ENCODE data around the gene TIMM21.

TIMM21 gene

DNA sequence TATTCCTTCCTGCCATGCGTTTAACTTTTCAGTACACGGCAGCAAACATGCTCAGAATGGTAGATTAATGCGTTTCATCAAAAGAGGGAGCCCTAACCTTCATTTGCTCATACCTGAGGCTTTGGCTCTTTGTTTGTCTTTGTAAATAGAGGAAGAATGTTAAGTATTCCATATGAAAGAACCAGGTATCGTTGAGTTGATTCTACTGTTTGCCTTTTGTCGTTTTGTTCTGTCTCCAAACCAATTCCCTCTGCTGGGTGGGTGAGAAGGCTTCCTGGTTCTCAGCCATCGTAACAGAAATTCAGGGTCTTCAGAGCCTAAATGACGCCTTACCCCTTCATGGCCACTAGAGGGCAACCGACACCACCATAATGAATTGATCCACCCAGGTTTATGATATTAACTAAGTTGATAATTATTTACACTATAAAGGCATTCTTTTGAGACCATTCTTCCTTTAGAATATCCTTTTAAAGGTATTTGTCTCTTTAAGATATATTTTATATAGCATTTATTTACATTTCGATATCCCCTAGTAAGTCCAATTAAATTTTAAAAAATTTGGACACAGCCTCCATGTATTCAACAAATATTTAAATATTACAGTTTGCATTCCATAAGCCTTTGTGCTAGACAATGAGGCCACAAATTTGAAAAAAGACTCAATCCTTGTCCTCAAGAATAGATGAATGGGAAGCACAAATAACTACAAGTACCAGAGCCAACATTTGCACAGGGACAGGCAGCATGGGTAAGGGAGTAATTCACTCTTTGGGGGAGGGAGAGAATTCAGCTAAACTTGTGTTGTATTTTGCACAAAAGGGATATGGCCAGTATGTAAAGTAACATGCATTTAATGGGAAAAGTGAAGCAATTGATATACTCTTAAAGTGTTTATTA lies 48.1 kb downstream of the TIMM21 start:
- peak; percentile 63 to 66 for DNase-seq

DNA sequence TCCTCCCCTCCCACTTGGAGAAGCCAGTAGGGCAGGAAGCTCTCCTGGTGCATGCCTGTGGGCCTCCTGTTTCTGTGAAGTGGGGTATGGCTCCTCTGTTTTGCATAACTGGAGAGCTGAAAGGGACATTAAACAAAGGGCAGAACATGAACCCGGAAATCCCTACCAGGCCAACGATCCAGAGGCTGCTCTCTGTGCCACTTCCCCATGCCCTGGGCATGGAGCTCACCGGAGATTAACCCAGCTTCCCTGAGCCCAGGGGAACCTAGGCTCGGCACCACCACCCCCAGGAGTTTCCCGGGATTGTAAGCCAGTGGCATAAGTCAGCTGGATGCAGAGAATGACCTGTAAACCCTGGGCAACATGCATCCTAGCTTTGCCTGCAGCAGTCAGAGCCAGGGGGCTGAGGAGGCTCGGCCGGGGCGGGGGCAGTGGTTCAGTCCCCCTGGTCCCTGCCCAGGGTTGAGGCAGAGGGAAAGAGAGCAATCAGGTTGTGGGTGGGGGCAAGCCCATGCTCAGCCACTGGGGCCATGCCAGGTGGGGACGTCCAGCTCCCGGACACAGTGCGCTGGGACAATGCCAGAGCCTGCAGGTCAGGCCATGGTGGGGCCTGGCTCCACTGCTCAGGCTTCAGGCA lies 49.5 kb downstream of the TIMM21 start:
- DNase-seq: no peak

DNA sequence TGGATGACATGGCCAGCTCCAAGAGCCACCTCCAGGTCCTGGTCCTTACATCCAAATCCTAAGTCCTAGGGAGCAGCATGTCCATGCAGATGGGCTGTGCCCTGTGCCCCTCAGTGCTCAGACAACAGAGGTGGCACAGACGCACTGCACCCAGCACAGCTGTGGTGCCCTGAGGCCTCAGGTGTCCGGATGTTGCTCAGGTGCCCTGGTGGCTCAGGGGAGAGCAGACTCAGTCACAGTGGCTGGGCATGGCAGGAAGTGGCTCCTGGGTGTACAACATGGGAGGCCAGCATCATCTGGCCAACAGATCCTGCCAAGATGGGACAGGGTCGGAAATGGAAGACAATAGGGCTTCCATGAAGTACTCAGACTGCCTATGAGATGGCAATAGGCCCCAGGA lies 50.1 kb downstream of the TIMM21 start:
- no peak for DNase-seq

DNA sequence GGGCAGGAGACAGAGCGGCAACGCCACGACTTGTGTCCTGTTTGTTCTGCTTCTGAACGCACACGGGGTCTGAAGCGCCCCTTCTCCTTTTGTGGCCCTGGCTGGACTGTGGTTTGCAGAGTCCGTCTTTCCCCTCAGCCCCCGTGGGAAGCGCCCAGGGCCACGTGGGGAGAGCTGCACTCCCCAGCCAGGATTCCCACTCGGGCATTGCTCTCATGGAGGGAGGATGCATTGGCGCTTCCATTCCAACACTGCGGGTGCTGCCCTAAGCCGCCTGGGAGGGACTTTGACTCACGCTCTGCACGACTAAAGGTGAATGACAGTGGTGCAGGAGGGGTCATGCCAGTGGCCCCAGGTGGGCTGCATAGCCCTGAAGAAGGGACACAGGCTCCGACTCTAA lies 52.5 kb downstream of the TIMM21 start:
- no peak for DNase-seq

DNA sequence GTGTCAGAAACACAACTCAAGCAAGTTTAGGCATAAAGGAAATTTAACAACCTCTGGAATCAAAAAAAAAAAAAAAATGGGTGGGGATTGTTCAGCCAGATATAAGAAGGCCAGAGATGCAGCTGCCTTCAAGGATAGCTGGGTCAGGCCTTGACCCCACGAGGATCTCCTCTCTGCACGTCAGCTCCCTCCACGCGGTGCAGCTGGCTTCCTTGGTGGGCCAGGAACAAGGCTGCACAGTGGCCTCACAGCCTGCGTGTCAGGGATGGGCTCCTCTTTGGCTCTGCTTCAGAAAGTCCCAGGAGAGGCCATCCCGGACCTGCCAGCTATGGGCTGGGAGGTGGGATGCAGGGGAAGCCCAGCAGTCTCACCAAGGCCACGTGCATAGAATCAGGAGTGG lies 55.5 kb downstream of the TIMM21 start:
- DNase-seq: no peak

DNA sequence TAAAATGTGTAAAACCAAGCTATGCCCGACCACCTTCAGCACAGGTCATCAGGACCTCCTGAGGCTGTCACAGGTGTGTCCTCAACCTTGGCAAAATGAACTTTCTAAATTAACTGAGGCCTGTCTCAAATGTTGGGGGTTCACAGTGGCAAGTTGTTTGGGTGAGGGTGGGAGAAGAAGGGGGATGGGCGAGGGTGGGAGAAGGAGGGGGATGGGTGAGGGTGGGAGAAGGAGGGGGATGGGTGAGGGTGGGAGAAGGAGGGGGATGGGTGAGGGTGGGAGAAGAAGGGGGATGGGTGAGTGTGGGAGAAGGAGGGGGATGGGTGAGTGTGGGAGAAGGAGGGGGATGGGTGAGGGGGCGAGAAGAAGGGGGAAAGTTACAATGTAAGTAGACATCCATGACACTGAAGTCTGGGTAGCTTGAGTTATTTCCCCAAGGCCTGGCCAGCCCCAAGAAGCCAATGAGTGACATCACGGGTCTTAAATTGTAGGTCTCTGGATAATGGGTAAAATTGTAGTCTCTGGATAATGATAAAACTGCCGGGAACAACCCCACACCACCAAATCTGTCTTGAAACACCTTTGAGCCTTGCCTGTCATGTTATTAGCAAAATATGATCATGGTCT lies 56.3 kb downstream of the TIMM21 start:
- DNase-seq: no peak
